Kidney (tissue), 14 donors: ENCODE data around the gene RGS10. TPM values are rescaled to one million over a fixed set of nuclear protein-coding genes. Genes with fewer than 3 reads are reported as not detected.

Experiments used
- DNase-seq, 5 donors: peaks; one replicate each; pipeline ENCODE4 v3.0.0-alpha.2; 2013 to 2020
- FAIRE-seq: peaks from 2 replicates; lab custom pipeline; 2012; peaks lifted over from hg19 to GRCh38; lab: Jason Lieb, UNC
- H3K27ac ChIP-seq, 2 donors: one replicate each; pipeline ENCODE4 v1.7.0; 2013; ENCODE audit warnings: low read depth in 2 of 2, low read length in 2 of 2, inconsistent platforms in 1 of 2
- H3K27me3 ChIP-seq: one replicate; pipeline ENCODE4 v1.7.1; 2013; ENCODE audit warnings: low read length, inconsistent platforms; ENCODE audit not compliant: control insufficient read depth, insufficient read depth
- H3K36me3 ChIP-seq, 3 donors: one replicate each; pipeline versions ENCODE4 v1.7.0 to v1.7.1; 2013; ENCODE audit warnings: low read length in 3 of 3, control low read depth in 1 of 3, inconsistent platforms in 1 of 3; ENCODE audit not compliant: insufficient read depth in 3 of 3, control insufficient read depth in 2 of 3
- H3K4me1 ChIP-seq, 3 donors: one replicate each; pipeline versions ENCODE4 v1.7.0 to v1.7.1; 2013; ENCODE audit warnings: low read length in 3 of 3, inconsistent platforms in 1 of 3, low read depth in 1 of 3; ENCODE audit not compliant: control insufficient read depth in 2 of 3, insufficient read depth in 2 of 3
- H3K4me3 ChIP-seq, 3 donors: one replicate each; pipeline versions ENCODE4 v1.7.0 to v1.8.1; 2013; ENCODE audit warnings: low read length in 3 of 3, control low read depth in 1 of 3, inconsistent platforms in 1 of 3
- H3K9ac ChIP-seq, 3 donors: one replicate each; pipeline versions ENCODE4 v1.7.0 to v1.7.1; 2013; ENCODE audit warnings: low read length in 3 of 3, control low read depth in 1 of 3, inconsistent platforms in 1 of 3
- H3K9me3 ChIP-seq, 3 donors: one replicate each; pipeline versions ENCODE4 v1.7.0 to v1.7.1; 2013; ENCODE audit warnings: low read length in 3 of 3, control low read depth in 1 of 3, inconsistent platforms in 1 of 3; ENCODE audit not compliant: control insufficient read depth in 2 of 3, insufficient read depth in 1 of 3
- intact Hi-C: fragments of 100-400 bp; cut with DNase I; formaldehyde crosslinking; loops from one replicate; pipeline ENCODE4 v1.11.1; 2022
- polyA plus RNA-seq: library from polyadenylated mRNA; stranded (reverse); fragments of 350-450 nt; fragmentation: Illumina TruSeq; extraction: RNeasy Lipid Tissue Mini Kit (QIAGEN cat#74804); gene quantifications from one replicate; pipeline ENCODE4 v1.2.3, GENCODE V29; 2014; ENCODE audit warnings: low read depth, low replicate concordance; ENCODE audit not compliant: insufficient read depth
- total RNA-seq: library from RNA; stranded (reverse); fragmentation: NEBNext Ultra II Directional; extraction: Animal tissue kit (Norgen Biotek cat#: 25700); gene quantifications from one replicate; pipeline ENCODE4 v1.2.1, GENCODE V29; 2021
- TF ChIP-seq, protein P1 (sequence below): IDR thresholded peaks from 3 replicates; pipeline ENCODE4 v1.5.1; 2012; ENCODE audit warnings: mild to moderate bottlenecking, moderate library complexity, borderline replicate concordance; ENCODE audit not compliant: insufficient read depth; ENCODE audit errors: extremely low read depth
- donor health status: control.
- donor health status: control.
- donor health status: control.
- donor health status: control.
- donor health status: control.
- donor health status: DM: yes; HTN: yes; CAD: no.
- donor health status: Normal renal cell carcinoma (clear cell type).

The RGS10 gene
- total and polyA plus RNA-seq, 2 donors from 2014 or later: 19.9 to 25.4 TPM

DNA sequence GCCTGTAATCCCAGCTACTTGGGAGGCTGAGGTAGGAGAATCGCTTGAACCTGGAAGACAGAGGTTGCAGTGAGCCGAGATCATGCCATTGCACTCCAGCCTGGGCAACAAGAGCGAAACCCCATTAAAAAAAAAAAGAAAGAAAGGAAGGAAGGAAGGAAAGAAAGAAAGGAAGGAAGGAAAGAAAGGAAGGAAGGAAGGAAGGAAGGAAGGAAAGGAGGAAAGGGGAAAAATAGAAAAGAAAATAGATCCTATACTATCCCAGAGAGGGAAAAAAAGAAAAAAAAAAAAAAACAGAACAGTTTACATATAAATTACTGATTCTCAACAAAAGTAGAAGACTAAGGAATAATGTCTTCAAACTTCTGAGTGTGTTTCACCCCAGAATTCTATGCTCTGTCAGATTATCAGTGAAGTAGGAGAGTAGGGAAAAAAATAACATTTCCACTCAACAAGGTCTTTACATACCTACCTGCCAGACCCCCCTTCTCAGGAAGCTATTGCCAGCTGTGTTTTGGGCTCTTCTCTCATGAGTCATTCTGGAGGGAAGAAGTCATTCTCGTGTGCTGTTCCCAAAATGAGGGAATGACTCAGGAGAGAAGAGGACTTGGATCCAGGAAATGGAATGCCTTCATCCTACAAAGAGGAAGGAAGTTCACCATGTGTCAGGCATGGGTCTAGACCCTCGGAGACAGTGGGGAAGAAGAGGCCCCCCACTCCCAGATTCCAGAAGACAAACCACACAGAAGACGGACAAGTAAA, 20.9 kb downstream of the RGS10 start:
- DNase-seq: no peak
- Histone ChIP-seq H3K4me1 (no peaks in the 10 kb centered on the region), H3K36me3 (no peaks in the 10 kb centered on the region), H3K27ac (no peak overlapping the region), H3K9me3 (no peaks in the 10 kb centered on the region), H3K4me3 (no peak overlapping the region), H3K9ac (no peak overlapping the region), H3K27me3 (no peaks in the 10 kb centered on the region)
- FAIRE-seq: no peak
- TF ChIP-seq, protein P1, sequence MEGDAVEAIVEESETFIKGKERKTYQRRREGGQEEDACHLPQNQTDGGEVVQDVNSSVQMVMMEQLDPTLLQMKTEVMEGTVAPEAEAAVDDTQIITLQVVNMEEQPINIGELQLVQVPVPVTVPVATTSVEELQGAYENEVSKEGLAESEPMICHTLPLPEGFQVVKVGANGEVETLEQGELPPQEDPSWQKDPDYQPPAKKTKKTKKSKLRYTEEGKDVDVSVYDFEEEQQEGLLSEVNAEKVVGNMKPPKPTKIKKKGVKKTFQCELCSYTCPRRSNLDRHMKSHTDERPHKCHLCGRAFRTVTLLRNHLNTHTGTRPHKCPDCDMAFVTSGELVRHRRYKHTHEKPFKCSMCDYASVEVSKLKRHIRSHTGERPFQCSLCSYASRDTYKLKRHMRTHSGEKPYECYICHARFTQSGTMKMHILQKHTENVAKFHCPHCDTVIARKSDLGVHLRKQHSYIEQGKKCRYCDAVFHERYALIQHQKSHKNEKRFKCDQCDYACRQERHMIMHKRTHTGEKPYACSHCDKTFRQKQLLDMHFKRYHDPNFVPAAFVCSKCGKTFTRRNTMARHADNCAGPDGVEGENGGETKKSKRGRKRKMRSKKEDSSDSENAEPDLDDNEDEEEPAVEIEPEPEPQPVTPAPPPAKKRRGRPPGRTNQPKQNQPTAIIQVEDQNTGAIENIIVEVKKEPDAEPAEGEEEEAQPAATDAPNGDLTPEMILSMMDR: no peak
- intact Hi-C loops: no loop called here

DNA sequence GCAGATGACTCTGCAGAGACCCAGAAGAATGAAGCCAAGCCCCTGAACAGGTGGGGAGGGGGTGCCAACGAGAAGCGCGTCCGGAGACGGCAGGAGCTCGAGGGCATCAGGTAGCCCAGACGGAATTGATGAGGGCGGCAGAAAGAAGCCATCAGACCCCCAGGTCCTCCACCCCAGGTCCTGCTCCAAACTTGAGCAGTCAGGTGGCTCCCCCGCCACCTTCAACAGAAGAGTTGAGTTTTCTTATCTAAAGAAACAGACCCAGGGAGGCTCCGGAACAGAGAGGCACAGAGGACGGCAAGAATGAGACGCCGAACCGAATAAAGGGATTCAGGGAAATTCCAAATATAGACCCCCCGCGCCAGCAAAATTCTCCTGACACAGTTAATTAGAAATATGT, 22.2 kb downstream of the RGS10 start:
- TF ChIP-seq, protein P1: no peak
- Histone ChIP-seq H3K9ac (no peak overlapping the region), H3K4me3 (no peak overlapping the region), H3K36me3 (no peaks in the 10 kb centered on the region), H3K27me3 (no peaks in the 10 kb centered on the region), H3K4me1 (no peaks in the 10 kb centered on the region), H3K9me3 (no peaks in the 10 kb centered on the region), H3K27ac (no peak overlapping the region)
- no peak for DNase-seq
- intact Hi-C loops: no loop called here
- FAIRE-seq: no peak

DNA sequence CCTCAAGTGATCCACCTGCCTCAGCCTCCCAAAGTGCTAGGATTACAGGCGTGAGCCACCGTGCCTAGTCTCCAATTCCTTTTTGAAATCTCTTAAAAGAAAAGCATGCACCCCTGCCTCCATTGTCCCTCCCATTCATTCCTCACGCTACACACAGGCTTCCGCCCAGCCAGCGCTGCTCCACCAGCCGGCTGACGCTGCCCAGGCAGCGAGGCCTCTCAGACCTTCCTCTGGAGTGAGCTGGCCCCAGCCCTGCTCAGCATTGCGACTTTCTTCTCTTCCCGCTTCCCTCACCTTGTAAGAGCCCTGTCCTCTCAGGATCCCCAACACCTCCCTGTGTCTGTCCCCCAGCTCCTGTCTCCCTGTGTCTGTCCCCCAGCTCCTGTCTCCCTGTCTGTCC, 23.6 kb downstream of the RGS10 start:
- intact Hi-C loops: no loop called here
- Histone ChIP-seq H3K4me1 (no peaks in the 10 kb centered on the region), H3K9ac (no peak overlapping the region), H3K27ac (no peak overlapping the region), H3K4me3 (no peak overlapping the region), H3K36me3 (no peaks in the 10 kb centered on the region), H3K9me3 (no peaks in the 10 kb centered on the region), H3K27me3 (no peaks in the 10 kb centered on the region)
- TF ChIP-seq, protein P1: no peak
- FAIRE-seq (no peak), DNase-seq (no peak)
